Fibroblast of skin of left biceps (primary cell): ENCODE measurements around the gene ZSCAN1.

Experiments used
- DNase-seq, 2 experiments: peaks; one replicate each; pipeline ENCODE4 v3.0.0-alpha.2; 2013; ENCODE audit warnings: low read depth in 2 of 2

Gene ZSCAN1

DNA sequence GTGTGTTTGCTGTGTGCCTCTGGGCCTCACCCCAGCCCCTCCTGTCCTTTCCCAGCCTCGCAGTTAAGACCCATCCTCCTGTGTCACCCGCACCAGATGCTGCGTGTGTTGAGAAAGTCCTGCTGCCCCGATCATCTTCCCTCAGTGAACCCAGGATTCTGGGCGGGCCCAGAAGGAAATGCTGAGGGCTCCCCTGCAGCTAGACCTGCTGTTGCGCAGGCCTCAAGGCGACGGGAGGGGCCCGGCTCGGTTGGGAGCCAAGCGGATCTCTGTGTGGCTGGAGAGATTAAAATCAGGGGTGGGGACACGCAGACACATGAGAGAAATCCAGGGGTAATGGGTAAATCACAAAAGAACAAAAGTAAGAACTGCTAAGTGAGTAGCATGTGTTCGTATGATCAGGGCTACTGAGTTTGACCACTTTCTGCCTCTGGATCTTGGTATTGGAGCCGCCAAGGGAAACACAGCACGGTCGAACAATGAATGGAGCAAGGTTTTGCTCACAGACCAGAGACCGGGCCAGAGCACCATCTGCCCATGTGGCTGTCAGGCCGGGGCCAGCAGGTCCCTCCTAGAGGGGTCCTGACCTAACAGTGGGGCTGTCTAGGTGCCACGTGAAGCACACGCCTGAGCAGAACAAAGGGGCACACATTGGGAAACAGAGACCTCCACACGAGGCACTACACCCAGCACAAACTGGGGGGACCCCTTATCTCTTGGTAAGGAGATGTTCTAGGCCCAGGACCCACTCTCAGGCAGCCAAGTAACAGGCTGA, 7.1 kb downstream of the ZSCAN1 start:
- no peak for DNase-seq

DNA sequence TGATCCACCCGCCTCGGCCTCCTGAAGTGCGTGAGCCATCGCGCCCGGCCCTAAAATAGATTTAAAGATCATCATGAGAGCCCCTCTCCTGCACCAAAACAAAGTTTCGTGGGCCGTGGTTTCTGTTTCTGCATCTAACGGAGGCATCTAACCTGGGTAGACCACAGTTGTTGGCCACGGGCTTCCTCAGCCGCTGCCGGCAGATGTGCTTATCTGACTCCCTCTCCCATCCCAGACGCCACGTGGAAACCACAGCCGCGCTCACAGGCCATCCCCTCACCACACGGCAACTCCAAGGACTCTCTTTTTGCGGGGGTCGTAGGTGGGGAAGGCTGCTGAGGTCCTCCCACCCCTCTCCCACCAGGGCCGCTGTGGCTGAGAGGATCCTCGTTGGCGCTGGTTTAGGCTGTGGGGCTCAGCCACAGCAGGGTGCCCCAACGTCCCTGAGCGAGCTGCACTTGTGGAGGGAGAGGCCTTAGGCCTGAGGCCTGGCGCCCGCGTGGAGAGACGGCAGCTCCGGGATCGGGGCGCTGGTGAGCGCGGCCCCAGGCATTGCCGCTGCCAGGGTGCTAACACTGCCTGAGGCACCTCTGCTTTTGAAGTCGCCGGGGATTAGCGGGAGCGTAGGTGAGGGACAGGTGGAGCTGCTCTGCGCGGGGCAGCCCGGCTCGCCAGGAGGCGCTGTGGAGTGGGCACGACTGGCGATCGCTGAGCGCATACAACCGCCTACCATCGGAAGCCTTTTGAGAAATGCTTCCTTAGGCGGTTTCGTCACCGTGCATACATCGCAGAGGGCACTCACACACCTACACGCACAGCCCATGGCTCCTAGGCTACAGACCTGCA, 8.9 kb downstream of the ZSCAN1 start:
- DNase-seq, result no peak

DNA sequence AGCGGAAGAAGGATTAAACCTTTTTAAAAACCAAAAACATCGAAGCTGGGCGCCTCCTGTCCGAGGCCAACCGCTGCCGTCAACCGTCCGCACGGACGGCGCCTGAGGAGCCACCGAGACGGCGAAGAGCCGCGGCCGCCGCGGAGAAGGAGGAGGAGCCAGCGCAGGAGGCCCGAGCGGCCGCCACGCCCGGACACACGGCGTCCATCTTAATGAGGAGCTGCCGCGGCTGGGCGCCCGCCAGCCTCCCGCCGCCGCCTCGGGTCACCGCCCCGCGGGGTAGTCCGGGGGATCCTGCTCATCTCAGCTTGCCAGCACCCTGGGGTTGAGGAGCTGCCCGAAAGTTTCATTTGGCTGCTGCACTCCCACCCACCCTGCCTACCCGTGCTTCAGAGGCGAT, 10.6 kb downstream of the ZSCAN1 start:
- DNase-seq, result no peak

DNA sequence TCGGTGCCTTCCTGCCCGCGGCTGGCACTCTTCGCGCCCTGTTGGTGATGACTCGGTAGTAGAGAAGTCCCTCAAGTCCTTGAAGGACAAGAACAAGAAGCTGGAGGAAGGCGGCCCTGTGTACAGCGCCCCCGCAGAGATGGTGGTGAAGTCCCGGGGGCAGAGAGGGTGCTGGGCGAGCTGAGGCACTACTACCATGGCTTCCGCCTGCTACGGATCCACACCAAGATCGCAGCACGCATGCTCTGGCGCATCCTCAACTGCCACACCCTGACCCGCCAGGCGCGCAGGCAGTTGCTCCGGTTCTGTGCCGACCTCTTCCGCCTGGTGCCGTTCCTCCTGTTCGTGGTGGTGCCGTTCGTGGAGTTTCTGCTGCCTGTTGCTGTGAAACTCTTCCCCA, 11.1 kb downstream of the ZSCAN1 start:
- no peak for DNase-seq

DNA sequence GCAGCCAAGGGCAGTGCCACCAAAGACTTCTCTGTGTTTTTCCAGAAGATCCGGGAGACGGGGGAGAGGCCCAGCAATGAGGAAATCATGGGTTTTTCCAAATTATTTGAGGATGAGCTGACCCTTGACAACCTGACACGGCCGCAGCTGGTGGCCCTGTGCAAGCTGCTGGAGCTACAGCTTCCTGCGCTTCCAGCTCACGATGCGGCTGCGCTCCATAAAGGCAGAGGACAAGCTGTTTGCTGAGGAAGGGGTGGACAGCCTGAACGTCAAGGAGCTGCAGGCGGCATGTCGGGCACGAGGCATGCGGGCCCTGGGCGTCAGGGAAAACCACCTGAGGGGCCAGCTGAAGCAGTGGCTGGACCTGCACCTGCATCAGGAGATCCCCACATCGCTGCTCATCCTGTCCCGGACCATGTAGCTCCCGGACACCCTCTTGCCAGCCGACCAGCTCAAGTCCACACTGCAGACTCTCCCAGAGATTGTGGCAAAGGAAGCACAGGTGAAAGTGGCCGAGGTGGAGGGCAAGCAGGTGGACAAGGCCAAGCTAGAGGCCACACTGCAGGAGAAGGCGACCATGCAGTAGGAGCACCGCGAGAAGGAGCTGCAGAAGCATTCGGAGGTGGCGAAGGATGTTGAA, 11.7 kb downstream of the ZSCAN1 start:
- no peak for DNase-seq

- no peak for DNase-seq
Observed at GRCh38 chr19:58046856-58047255, 13.0 kb downstream of the ZSCAN1 start.

GRCh38 chr19:58047672-58048071, 13.8 kb downstream of the ZSCAN1 start:
- no peak for DNase-seq

GRCh38 chr19:58052256-58052655, 18.4 kb downstream of the ZSCAN1 start:
- no peak for DNase-seq

DNA sequence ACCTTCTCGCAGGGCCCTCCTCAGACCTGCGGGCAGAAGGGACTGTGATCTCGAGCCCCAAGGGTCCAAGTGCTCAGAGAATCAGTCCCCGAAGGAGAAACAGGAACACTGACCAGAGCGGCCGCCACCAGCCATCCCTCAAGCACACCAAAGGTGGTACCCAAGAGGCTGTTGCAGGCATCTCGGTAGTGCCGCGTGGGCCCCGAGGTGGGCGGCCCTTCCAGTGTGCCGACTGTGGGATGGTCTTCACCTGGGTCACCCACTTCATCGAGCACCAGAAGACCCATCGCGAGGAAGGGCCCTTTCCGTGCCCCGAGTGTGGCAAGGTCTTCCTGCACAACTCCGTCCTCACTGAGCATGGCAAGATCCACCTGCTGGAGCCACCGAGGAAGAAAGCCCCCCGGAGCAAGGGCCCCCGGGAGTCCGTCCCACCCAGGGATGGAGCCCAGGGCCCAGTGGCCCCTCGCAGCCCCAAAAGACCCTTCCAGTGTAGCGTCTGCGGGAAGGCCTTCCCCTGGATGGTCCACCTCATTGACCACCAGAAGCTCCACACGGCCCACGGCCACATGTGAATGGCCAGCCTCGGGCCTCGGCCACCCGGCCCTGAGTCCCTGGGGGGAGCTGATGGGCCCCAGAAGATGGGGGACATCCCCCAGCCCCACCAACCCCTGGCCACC, 19.8 kb downstream of the ZSCAN1 start:
- no peak for DNase-seq

DNA sequence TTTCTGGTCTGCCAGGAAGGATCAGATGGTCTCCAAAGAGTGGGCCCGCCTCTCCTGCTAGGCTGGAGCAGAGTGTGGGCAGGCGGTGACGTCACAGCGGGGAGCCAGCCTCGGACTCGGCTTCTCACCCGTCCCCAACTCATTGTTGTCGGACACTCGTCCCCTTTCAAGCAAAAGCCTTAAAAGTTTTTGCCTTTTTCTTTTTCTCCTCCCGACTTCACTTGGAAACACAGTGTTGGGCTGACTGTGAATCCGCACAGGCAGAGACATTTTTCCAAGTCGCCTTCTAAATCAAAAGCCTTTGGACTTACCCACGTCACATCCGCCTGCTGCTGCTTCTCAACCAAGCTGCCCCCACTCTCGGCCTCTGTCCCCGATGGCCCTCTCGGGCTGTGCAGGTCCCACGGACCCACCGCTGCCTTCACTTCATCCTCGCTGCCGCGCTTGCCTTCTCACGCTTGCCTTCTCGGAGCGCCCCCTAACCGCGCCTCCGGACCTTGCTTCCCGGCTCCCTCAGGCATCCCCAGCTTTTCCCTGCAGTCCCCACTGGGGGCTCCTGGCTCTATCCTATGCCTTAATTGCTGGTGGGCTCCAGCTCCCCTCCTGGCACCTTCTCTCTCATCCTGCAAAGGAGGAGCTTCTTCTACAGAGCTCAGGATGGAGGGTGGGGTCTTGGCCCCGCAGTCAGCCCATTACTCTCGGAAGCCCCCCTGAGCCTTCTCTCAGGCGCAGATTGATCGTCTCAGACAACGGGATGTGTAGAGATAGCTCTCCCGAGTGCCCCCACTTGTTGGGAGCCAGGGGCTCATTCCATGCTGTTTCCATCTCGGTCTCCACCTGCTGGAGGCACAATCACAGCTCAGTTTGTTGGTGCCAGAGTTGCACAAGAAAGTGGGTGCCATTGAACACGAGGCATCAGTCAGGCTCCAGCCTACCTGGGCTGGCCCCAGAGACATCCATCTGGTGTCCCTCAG, 21.4 kb downstream of the ZSCAN1 start:
- DNase-seq, result no peak

DNA sequence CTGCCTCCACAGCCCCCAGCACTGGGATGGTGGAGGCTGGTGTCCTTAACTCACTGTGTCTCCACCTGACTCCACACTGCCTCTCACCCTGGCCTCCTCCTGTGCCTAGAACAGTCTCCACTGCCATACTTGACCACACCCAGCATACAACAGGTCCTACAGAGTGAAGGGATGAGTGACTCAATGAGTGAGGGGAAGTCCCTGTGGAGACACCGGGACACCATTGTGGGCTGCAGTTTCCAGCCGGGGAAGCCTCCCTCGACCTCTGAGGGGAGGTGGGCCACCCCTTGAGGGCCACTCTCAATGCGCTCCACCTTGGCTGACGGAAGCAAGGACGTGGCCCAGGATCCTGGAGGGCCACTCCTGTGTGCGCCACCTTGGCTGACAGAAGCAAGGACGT, 22.4 kb downstream of the ZSCAN1 start:
- no peak for DNase-seq

- no peak for DNase-seq
Observed at GRCh38 chr19:58056861-58057260, 23.0 kb downstream of the ZSCAN1 start.

- DNase-seq, result no peak
Observed at GRCh38 chr19:58058467-58058866, 24.6 kb downstream of the ZSCAN1 start.

- peak; percentile 56 for DNase-seq
Observed at GRCh38 chr19:58059003-58059670, 25.3 kb downstream of the ZSCAN1 start, which contains the start of gene ZNF135. ZNF135 (plus strand) TSS chr19:58059282; CDS start chr19:58060003, 721 bp downstream.

GRCh38 chr19:58059671-58060078, 25.9 kb downstream of the ZSCAN1 start:
- DNase-seq, result no peak

GRCh38 chr19:58060231-58060630, 26.4 kb downstream of the ZSCAN1 start:
- DNase-seq, result no peak

GRCh38 chr19:58063712-58064111, 29.9 kb downstream of the ZSCAN1 start:
- no peak for DNase-seq

GRCh38 chr19:58067240-58067912, 33.6 kb downstream of the ZSCAN1 start:
- DNase-seq, result no peak

GRCh38 chr19:58079792-58080191, 46.0 kb downstream of the ZSCAN1 start:
- no peak for DNase-seq

DNA sequence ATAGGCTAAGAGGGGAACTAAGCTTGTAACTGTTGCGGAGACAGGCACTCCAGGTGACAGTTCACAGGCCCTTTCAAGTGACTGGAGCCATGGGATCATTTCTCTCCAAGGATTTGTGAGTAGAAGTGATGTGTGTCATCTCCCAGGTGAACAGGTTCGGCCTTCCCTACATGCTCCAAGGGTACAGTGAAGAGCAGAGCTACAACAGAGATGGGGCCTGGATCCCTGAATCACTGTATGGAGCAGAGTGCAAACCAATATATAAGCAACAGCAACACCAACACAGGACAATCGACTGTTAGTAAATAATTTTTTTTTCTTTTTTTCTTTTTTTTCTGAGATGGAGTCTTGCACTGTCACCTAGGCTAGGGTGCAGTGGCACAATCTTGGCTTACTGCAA, 49.2 kb downstream of the ZSCAN1 start:
- no peak for DNase-seq
